Choroid plexus epithelial cell (primary cell): ENCODE results near the gene RBM47.

Experiments
- DNase-seq: peaks from one replicate; pipeline ENCODE4 v3.0.0-alpha.2; 2010; ENCODE audit warnings: low read depth
- H3K4me3 ChIP-seq: 2 replicates; pipeline ENCODE4 v1.5.1; 2011; ENCODE audit warnings: low read depth, mild to moderate bottlenecking, control low read depth, low read length, moderate library complexity
- CTCF ChIP-seq: conservative IDR thresholded peaks from 2 replicates; pipeline ENCODE4 v1.5.1; 2011; ENCODE audit warnings: low read depth, mild to moderate bottlenecking, control low read depth, inconsistent platforms, low read length, moderate library complexity

RBM47 gene

GRCh38 chr4:40388239-40388638 lies 241.4 kb downstream of the RBM47 start:
- no peak for TF ChIP-seq CTCF
- no peak for DNase-seq
- H3K4me3 ChIP-seq = no peak overlapping the region

GRCh38 chr4:40380647-40381046 lies 249.0 kb downstream of the RBM47 start:
- TF ChIP-seq CTCF = no peak
- no peak overlapping the region for H3K4me3 ChIP-seq
- no peak for DNase-seq

- H3K4me3 ChIP-seq = no peak overlapping the region
- no peak for DNase-seq
- no peak for TF ChIP-seq CTCF
These were observed 250.4 kb downstream of the RBM47 start for GRCh38 chr4:40379248-40379647.

GRCh38 chr4:40378619-40379018 lies 251.0 kb downstream of the RBM47 start:
- no peak for DNase-seq
- H3K4me3 ChIP-seq = no peak overlapping the region
- no peak for TF ChIP-seq CTCF

- TF ChIP-seq CTCF = no peak
- H3K4me3 ChIP-seq = no peak overlapping the region
- peak; percentile 33 for DNase-seq
These were observed 251.9 kb downstream of the RBM47 start for GRCh38 chr4:40377512-40378365.

GRCh38 chr4:40375620-40376019 lies 254.0 kb downstream of the RBM47 start:
- no peak for DNase-seq
- no peak overlapping the region for H3K4me3 ChIP-seq
- TF ChIP-seq CTCF = no peak

- no peak overlapping the region for H3K4me3 ChIP-seq
- no peak for DNase-seq
- TF ChIP-seq CTCF = no peak
These were observed 254.6 kb downstream of the RBM47 start for GRCh38 chr4:40375095-40375494.
